Measurements from ENCODE around the gene ZNF532. TPM values are rescaled to one million over a fixed set of nuclear protein-coding genes. Genes with fewer than 3 reads are reported as not detected.

The ZNF532 gene
- total and polyA plus RNA-seq, 11 donors: 16.0 to 84.4 (median 69.9) TPM

DNA sequence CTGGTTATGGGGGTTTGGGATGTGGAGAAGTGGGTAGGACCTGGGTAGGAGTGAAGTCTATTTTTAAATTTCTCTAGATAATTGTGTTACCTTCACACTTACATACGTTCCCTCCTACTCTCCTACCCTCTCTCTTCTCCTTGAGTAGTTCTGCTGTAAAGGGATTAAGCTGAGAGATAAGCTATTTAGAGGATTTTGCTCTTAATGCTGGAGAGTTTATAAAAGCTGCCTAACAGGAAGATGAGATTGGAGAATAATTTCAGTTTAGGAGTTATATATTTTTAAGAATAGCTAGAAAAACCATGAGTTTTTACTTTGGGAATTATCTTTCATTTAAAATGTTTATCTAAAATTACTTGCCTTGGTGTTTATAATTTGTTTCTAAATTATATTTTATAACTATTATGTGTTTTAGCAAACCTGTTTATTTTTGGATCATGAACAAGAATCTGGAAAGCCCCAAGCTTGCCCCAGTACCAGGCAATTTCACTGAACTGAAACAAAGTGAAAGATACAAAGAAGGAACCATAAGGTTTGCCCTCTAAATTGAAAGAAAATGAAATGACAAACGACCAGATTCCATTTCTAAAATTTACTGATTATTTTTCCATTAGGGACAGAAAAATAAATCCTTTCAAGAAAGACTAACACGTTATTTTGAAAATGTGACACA lies 101.5 kb downstream of the ZNF532 start:
- DNase-seq (no peak), ATAC-seq (no peak)
- Histone ChIP-seq H3K9me3 (no peaks in the 10 kb centered on the region), H3K4me1 (peaks cover 0 to 48% (median 39%) of the 10 kb centered on the region in 12 donors), H3K36me3 (peaks cover 0 to 59% (median 5%) of the 10 kb centered on the region in 9 donors), H3K27me3 (no peaks in the 10 kb centered on the region), H3K27ac (peak overlapping the region in 8 of 12 donors; percentile 7 to 69 (median 30)), H3K4me3 (no peak overlapping the region)
- intact Hi-C loops (cut with DNase I): loop anchor here in 1 of 10 donors (2.0 kb wide), 1 partner anchor 25 kb away; no protein-coding TSS in a partner anchor
- TF ChIP-seq, protein P1, sequence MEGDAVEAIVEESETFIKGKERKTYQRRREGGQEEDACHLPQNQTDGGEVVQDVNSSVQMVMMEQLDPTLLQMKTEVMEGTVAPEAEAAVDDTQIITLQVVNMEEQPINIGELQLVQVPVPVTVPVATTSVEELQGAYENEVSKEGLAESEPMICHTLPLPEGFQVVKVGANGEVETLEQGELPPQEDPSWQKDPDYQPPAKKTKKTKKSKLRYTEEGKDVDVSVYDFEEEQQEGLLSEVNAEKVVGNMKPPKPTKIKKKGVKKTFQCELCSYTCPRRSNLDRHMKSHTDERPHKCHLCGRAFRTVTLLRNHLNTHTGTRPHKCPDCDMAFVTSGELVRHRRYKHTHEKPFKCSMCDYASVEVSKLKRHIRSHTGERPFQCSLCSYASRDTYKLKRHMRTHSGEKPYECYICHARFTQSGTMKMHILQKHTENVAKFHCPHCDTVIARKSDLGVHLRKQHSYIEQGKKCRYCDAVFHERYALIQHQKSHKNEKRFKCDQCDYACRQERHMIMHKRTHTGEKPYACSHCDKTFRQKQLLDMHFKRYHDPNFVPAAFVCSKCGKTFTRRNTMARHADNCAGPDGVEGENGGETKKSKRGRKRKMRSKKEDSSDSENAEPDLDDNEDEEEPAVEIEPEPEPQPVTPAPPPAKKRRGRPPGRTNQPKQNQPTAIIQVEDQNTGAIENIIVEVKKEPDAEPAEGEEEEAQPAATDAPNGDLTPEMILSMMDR (IDR thresholded peaks at IDR 0.05): no peak
- no peak for TF ChIP-seq POLR2A (IDR thresholded peaks at IDR 0.05)
- WGBS, 4 donors: 43 to 49% (median 46%) methylated on average over 3 of the region's 3 CpGs

GRCh38 chr18:58966704-58967103 lies 102.0 kb downstream of the ZNF532 start:
- WGBS, 4 donors: 80 to 88% (median 85%) methylated on average over 3 of the region's 3 CpGs
- TF ChIP-seq, protein P1 (IDR thresholded peaks at IDR 0.05): no peak
- TF ChIP-seq POLR2A (IDR thresholded peaks at IDR 0.05): no peak
- H3K27me3 ChIP-seq: no peaks in the 10 kb centered on the region
- H3K36me3 ChIP-seq: peaks cover 0 to 55% (median 5%) of the 10 kb centered on the region in 9 donors
- H3K4me1 ChIP-seq: peaks cover 0 to 48% (median 35%) of the 10 kb centered on the region in 12 donors
- H3K4me3 ChIP-seq: no peak overlapping the region
- intact Hi-C loops (cut with DNase I): loop anchor here in 1 of 10 donors (2.0 kb wide), 1 partner anchor 24 kb away; no protein-coding TSS in a partner anchor
- H3K27ac ChIP-seq: peak overlapping the region in 5 of 12 donors; percentile 17 to 69 (median 47)
- ATAC-seq (no peak), DNase-seq (no peak)
- H3K9me3 ChIP-seq: no peaks in the 10 kb centered on the region

GRCh38 chr18:58967751-58968254 lies 103.1 kb downstream of the ZNF532 start:
- Histone ChIP-seq H3K9me3 (no peaks in the 10 kb centered on the region), H3K27ac (peak overlapping the region in 9 of 12 donors; percentile 5 to 63 (median 30)), H3K27me3 (no peaks in the 10 kb centered on the region), H3K4me1 (peaks cover 0 to 48% (median 35%) of the 10 kb centered on the region in 12 donors), H3K36me3 (peaks cover 0 to 55% (median 6%) of the 10 kb centered on the region in 9 donors), H3K4me3 (no peak overlapping the region)
- intact Hi-C loops (cut with DNase I): loop anchor here in 1 of 10 donors (2.0 kb wide), 1 partner anchor 23 kb away; no protein-coding TSS in a partner anchor
- TF ChIP-seq, protein P1 (IDR thresholded peaks at IDR 0.05): no peak
- no peak for TF ChIP-seq POLR2A (IDR thresholded peaks at IDR 0.05)
- 67 to 85% (median 78%) methylated on average over 5 of the region's 5 CpGs for WGBS, 4 donors
- ATAC-seq: peak; percentile 8 to 57 (median 15)
- no peak for DNase-seq

Measured in heart left ventricle (tissue), 16 donors.